GM21367 (cell line): ENCODE measurements around the gene MYO1F.
"Not testable (repeated sequence)": the region's sequence is repeated elsewhere in the genome, so short reads cannot be mapped to it uniquely, and the experiment has no call there.

ENCODE experiments used
- ATAC-seq: cut with Tn5 transposase; IDR thresholded peaks from one replicate; pipeline ENCODE4 v1.9.1; 2021; ENCODE audit not compliant: unreplicated experiment

The MYO1F gene

DNA sequence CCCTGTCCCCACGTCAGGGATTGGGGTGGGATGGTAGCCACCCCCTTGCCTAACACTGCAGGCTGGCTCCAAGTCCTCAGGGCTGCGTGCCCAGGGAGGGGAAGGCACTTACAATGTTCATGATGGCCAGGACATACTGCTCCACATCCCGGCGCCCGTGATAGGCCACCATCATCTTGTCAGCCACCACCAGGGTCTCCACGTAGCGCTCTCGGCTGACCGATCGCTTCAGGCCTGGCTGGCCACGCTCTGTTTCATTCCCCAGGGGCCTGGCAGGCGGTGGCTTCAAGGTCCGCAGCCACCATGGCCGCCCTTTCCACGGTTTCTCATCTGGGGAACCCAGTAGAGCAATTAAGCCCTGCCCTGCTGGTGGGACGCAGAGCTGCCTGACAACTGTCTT, 23.6 kb upstream of the MYO1F start:
- no peak for ATAC-seq

DNA sequence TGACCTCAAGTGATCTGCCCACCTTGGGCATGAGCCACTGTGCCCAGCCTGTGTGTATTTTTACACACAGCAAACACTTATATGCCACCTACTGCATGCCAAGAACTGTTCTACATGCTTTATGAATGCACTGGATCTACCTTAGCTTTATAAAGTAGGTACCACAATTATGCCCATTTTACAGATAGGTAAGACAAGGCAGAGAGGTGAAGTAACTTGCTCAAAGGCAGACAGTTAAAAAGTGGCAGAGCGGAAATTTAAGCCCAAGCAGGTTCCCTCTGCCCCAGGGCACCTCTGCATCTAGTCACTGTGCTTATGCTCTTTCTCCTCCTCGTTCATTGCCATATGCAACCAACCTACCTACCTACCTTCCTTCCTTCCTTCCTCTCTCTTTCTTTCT, 22.8 kb upstream of the MYO1F start:
- no peak for ATAC-seq

DNA sequence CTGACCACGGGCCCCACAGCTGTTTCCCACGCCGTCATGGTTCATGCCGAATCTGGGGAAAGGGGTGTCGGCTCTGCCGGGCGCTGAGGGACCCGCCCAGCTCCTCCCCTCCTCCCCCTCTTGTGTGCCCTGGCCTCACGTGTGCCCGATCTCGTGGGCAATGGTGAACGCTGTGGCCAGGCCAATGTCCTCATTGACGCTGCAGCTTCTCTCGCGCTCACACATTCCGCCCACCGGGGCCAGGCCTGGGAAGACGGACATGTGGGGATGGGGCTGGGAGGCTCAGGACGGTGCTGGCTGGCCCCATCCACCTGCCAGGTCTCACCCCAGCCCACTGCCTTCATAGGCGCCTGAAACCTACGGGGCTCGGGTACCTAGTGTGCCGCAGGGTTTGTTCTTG, 18.9 kb upstream of the MYO1F start:
- no peak for ATAC-seq

DNA sequence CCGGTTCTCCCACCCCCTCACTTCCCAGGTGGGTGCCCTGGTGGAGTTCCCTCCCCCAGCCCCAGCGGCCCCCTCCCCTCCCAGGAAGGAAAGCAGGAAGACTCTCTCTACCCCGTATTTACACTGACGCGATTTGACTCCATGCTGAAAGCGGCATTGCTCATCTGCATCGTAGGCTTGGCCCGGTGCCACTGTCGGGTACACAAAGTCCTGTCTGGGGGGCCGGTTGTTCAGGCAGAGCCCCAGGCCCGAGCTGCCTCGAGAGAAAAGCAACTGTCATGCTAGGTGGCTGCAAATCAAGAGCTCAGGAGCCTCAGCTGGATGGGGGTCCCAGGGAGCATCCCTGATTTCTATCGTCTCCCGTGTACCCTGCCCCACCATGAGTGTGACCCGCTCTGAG, 18.4 kb upstream of the MYO1F start:
- ATAC-seq = no peak

DNA sequence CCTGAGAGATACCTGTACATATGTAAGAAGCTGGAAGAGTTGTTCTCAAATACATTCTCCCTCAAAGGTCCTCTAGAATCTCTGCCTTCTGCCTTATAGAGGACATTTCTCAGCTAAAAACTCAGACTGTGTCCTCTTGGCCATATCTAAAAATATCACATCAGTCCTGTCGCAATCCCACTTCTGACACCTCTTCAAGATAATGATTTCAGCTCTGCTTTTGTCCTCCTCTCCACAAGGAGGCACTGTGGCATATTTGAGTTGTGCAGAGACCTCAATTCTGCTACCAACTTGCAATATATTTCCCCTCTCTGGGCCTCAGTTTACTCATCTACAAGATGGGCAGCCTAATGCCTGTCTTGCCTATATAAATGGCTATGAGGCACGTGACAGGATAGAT, 16.7 kb upstream of the MYO1F start:
- no peak for ATAC-seq

DNA sequence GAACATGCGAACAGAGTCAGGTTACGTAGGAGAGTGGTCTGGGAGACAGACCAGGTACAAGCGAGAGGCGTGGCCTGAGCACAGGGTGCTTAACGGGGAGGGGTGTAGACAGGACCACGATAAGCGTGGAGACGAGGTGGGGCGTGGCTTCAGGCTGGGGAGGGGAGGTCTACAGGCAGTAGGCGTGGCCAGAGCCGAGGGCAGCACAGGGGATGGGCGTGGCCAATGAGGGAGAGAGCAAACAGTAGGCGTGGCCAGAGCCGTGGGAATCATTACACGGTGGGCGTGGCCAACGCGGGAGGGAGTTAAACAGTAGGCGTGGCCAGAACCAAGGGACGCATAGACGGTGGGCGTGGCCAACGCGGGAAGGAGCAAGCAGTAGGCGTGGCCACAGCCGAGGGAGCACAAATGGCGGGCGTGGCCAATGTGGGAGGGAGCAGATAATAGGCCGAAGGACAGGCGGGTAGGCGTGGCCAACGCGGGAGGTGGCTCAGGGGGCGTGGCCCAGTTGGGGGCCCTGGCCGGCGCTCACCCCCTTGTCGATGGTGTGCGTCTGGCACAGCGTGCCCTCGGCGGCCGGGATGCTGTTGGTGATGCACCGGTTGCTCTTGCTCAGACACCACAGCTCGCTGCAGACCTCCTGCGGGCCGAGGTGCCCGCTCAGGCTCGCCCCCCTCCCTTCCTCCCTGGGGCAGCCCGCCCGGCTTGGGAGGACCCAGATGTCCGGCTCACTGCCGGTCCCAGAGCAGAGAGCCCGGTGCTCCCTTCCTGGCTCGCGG, 15.2 kb upstream of the MYO1F start:
- ATAC-seq = no peak

DNA sequence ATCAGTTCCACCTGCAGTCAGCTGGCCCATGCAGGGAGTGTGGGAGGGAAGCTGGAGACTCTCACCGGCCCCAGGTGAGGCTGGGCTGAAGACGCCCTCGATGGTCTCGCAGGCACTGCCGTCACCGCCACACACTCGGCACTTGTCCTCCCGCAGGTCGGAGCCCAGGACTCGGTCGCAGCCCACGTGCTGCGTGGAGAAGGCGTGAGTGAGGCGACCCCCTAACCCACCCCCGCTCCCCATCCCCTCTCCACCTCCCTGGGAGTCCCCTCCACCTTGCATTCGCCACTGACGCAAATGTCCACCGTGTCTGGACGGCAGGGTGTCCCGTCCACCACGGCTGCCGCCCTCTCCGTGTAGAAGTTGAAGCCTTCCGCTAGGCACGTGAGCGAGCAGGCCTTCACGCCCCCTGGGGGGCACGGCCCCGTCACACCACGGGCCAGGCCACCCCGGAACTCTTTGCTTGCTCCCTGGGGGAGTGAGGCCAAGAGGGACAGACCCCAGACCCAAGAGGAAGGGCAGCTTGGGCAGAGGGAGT, 12.0 kb upstream of the MYO1F start:
- no peak for ATAC-seq

DNA sequence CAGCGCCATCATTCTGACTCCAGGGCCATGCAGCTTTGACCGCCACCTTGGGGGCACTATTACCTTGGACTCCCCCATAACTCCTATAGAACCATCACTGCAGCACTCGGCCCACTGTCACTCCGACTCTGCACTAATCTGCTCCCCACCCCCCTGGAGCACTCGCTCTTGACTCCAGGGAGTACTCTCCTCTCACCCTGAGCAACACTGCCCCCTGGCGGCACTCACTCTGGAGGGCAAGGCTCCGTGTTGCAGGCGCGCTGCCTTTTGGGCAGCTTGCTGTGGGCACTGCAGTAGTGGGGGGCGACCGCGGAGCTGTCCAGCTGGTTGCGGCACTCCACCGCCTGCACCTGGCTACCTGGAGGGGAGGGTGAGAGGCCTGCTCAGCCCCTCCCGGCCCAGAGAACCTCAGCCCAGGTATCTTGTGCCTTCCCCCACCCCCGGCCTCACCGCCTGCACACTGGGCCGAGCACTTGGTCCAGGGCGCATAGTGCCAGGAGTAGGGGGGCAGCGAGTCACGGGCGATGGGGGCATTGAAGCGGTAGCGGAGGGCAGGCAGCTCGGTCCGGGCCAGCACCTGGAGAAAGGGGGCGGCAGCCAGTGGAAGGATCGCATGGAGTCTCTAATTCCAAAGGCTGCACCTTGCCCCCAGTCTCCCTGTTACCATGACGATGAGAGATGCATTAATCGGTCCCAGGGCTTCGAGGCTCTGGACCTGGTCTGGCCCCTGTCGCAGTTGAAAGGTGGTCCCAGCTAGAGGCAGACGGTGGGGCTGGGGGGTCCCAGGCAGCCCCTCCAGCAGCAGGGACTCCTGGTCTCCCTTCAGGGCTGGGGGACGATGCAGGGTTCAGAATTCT, 8.9 kb upstream of the MYO1F start:
- no peak for ATAC-seq

DNA sequence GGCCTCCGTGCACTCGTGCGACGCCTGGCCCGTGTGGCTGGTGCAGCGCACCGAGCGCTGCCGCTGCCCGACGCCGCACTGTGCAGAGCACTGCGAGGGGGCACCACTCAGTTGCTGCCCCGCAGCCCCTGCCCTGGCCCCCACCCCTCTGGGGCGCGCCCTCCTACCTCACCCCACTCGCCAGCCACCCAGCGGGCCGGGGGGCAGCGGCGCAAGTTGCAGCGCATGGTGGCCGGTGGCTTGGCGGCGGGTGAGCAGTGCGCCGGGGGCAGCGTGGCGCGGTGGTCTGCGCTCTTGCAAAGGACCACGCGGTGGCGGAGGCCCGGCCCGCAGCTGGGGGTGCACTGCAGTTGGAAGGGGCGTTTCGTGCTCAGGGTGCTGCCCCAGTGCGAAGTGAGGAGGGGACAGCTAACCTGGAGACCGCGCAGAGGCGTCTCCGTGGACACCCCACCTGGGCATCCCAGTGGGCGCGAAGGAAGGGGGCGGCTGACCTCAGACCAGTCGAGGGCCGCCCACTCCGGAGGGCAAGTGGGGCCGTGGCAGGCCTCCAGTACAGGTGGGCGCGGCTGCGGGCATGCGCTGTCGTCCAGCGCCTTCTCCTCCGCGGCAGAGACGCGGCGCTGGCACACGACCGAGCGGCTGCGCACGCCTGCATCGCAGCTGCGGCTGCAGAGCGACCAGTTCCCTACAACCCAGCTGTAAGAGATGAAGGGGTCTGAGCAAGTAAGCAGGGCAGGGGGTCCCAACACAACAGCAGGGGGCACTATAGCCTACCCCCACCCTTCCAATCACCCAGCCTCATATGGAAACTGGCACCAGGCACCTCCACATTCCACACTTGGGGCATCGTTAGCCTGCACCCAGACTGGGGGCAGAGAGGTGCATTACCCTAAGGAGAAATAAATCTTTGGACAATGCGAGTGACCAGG, 8.0 kb upstream of the MYO1F start:
- no peak for ATAC-seq

DNA sequence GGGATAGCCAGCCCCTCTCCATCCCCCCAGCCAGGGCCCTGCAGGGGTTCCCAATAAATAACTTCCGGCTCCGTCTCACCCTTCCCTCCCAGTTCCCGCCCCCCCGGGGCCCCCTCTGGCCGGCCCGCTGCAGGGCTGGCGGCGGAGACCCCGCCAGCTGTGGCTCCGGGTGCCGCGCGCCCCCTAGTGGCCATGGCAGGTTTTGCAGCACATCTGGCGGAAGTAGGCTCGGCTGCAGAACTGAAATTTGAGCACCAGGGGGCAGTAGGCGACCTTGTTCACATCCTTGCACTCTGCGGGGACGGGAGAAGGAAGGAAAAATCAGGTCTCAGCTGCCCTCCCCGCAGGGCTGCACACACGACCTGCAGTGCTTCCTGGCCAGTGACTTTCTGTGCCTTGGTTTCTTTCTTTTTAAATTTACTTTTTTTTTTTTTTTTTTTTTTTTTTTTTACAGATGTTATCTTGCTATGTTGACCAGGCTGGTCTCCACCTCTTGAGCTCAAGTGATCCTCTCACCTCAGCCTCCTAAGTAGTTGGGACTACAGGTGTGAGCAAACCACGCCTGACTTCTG, 3.6 kb upstream of the MYO1F start:
- no peak for ATAC-seq

DNA sequence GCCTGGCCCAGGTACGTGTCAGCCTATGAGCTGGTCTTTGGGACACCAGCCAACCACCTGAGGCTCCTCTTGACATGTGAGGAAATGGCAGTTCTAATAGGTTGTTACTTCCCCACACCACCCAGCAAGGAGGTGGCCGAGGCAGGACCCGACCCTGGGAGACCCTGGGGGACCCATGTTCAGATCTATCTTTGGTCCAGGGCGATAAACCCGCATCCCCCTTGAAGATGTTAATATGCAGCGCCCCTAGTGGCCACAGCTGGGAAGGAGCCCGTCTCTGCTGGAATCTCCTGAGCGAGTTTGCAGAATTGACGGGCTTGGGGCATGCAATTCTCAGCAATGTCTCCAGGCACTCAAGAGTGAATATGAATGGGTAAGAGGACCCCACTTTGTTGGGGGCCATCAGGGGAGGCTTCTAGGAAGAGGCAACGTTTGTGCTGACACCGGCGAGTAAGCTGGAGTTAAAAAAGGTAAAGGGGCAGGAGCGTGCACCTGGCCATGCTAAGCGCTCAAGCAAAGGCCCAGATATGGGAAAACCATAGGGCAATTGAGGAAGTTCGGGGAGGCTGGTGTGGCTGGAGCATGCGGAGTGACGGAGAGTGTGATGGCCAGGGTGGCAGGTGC, 1.5 kb upstream of the MYO1F start:
- no peak for ATAC-seq

DNA sequence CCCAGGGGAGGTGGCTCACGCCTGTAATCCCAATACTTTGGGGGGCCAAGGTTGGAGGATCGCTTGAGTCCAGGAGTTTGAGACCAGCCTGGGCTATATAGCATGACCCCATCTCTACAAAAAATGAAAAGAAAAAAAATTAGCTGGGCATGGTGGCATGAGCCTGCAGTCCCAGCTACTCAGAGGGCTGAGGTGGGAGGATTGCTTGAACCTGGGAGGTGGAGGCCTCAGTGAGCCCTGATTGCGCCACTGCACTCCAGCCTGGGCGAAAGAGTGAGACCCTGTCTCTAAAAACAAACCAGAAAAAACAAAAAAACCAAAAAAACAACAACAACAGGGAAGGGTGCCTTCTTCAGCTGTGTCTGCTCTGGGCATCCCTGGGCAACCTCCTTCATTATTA, 499 bp upstream of the MYO1F start:
- ATAC-seq = no peak

DNA sequence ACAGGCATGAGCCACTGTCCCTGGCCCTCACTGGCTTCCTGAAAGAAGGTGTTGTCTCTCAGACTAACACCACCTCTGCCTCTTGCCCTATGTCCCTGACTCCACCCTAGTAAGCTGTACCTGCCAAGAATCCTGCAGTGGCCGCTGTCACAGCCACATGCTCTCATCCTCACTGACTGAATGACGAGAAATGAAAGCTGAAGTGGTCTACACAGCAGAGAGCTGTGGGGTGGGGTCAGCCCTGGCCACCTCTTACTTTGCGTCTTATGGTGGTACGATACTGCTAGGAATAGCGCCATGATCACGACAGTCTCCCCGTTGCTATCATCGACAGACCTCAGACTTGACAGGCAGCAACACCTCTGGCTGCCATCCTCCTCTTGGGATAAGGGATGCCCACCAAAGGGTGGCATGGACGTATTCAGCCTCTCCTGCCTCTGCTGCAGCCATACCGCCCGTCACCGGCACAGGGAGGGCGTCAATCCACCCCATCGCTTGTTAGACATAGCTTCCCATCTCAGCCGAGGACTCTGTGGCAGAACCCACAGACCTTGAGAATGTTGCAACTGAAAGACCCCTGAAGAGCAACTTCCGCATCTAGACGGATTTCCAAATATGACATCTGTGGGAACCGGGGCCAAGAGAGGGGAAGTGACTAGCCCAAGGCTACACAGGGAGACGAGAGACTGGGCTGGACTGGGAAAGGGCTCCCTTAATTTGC, 809 bp downstream of the MYO1F start:
- ATAC-seq = no peak

DNA sequence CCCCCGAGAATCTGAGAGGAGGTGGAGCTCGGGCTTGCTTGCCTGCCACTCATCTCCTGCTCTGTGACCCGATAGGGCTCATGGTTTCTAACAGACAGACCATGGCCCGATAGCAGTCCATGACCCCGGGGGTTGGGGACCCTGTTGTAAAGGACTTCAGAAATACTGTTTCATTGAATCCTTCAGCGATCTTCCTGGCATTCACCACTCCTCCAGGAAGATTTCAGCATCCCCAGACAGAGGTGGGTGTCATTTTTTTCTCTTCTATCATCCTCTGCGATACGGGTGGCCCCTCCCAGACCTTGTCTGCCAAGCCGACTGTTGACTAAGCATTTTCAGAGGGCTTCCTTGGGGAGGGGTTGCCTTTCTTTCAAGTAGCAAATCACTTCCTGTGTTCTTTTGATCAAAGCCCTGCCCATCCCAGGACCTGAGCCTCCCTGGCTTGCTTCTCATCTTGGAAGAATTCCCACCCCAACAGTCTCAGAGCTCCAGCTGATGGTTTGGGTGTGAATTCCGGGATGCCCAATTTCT, 1.7 kb downstream of the MYO1F start:
- no peak for ATAC-seq

DNA sequence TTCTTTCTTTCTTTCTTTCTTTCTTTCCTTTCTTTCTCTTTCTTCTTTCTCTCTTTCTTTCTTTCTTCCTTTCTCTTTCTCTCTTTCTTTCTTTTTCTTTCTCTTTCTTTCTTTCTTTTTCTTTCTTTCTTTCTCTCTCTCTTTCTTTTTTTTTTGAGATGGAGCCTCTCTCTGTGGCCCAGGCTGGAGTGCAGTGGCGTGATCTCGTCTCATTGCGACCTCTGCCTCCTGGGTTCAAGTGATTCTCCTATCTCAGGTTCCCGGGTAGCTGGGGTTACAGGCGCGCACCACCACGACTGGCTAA, 2.7 kb downstream of the MYO1F start:
- ATAC-seq = not testable (repeated sequence)

DNA sequence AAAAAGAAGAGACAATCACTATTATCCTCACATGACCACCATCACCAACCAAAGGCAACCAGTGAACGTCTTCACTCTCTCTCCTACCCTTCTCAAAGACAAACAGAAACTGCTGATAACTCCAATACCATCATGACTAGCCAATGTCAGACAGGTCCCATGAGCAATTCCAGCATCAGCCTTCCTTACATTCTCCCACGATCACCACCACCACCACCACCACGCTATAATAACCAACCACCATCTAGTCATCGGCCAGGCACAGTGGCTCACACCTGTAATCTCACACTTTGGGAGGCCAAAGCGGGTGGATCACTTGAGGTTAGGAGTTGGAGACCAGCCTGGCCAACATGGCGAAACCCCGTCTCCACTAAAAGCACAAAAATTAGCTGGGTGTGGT, 3.9 kb downstream of the MYO1F start:
- no peak for ATAC-seq

DNA sequence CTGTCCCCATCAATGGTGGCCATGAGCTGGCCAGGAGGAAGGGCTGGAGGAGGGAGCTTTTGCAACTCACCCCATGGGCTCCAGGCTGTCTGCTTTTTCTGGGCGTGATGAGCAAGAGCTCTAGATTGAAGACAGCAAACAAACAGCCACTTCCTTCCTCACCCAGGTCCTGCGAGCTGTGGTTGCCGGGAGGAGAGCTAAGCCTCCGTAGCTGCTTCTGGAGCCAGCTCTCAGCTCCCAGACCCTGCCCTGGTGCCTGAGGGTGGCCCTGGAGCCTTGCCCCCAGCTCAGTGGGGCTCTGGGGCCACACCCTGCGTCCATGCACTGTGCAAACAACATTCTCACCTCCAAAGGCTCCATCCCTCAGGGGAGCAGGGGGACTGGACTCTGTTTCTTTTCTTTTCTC, 6.2 kb downstream of the MYO1F start:
- no peak for ATAC-seq

DNA sequence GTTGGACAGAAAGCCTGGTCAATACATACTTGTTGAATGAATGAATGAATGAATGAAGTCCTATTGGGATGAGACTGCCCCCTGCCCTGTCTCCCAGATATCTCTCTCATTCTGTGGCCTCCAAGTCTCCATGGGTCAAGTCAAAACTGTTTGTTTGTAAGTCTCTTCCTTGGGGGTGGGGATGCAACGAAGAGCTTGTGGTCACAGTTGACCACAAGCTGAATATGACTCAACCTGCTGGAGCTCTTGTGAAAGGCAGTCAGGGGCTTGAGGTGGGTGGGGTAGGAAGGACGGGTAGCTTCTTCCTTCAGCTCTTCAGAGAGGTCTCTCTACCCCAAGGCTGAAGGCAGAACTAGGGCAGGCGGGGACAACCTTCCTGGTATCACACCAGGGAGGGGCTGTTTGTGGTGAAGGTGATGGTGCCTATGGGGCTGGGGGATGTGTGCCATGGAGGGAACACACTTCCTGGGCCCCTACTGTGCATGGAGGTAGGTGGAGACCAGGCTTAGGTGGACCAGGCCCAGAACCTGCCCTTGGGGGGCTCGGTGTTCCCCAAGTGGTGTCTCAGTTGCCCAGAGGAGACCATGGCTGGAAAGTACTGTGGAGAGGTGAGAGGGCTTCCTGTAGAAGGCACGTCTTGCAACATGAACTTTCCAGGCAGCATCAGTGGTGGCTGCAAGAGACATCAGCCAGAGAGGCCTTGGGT, 8.0 kb downstream of the MYO1F start:
- ATAC-seq = peak; percentile 67
